OCI-LY7 (cell line): ENCODE measurements around the gene ZBTB16. TPM values are rescaled to one million over a fixed set of nuclear protein-coding genes. Genes with fewer than 3 reads are reported as not detected.

Source experiments
- BruUV-seq: library from RNA; stranded (reverse); fragments of 400-500 nt; replicated peaks from 2 replicates; lab custom pipeline; 2021; lab: Mats Ljungman, UMichigan
- CTCF ChIA-PET: fragments of 300-600 bp; sonication (Branson Sonifier 250); formaldehyde crosslinking; loops from one replicate; lab custom pipeline; 2022; ENCODE audit warnings: antibody characterized with exemption; ENCODE audit not compliant: unreplicated experiment; lab: Charles Lee
- POLR2A ChIA-PET: fragments of 300-600 bp; sonication (Branson Sonifier 250); formaldehyde crosslinking; loops from one replicate; lab custom pipeline; 2022; ENCODE audit warnings: antibody characterized with exemption; lab: Charles Lee
- DNase-seq: peaks from one replicate; pipeline ENCODE4 v3.0.0-alpha.2; 2015; ENCODE audit warnings: low spot score
- H2AFZ ChIP-seq: fragments of 200-600 bp; sonication (generic), shearing (Covaris generic); 2 replicates; pipeline ENCODE4 v1.6.1; 2014; ENCODE audit warnings: mild to moderate bottlenecking, antibody characterized with exemption, low read length, moderate library complexity
- H3K27ac ChIP-seq: fragments of 200-600 bp; sonication (generic); 2 replicates; pipeline ENCODE4 v1.5.1; 2014; ENCODE audit warnings: mixed run types, low read depth, mild to moderate bottlenecking, moderate library complexity, low read length, inconsistent platforms; ENCODE audit not compliant: poor library complexity, severe bottlenecking
- H3K36me3 ChIP-seq: fragments of 200-600 bp; sonication (generic); 2 replicates; pipeline ENCODE4 v1.6.1; 2014; ENCODE audit warnings: mild to moderate bottlenecking, antibody characterized with exemption, low read length, moderate library complexity, mixed read lengths; ENCODE audit not compliant: insufficient read depth
- H3K4me1 ChIP-seq: fragments of 200-600 bp; sonication (generic); 2 replicates; pipeline ENCODE4 v1.5.1; 2014; ENCODE audit warnings: mild to moderate bottlenecking, low read length; ENCODE audit not compliant: insufficient read depth, poor library complexity, severe bottlenecking
- H3K4me2 ChIP-seq: fragments of 200-600 bp; sonication (generic); 2 replicates; pipeline ENCODE4 v1.6.1; 2014; ENCODE audit warnings: mild to moderate bottlenecking, low read length
- H3K4me3 ChIP-seq: fragments of 200-600 bp; sonication (generic); 2 replicates; pipeline ENCODE4 v1.5.1; 2014; ENCODE audit warnings: mild to moderate bottlenecking, low read depth, low read length; ENCODE audit not compliant: poor library complexity, severe bottlenecking
- H3K79me2 ChIP-seq: fragments of 200-600 bp; sonication (generic); 2 replicates; pipeline ENCODE4 v1.6.1; 2016; ENCODE audit warnings: low read depth, mild to moderate bottlenecking, low read length, moderate library complexity, mixed read lengths; ENCODE audit not compliant: insufficient read depth
- H3K9me2 ChIP-seq: fragments of 200-600 bp; sonication (generic); 2 replicates; pipeline ENCODE4 v1.6.1; 2016; ENCODE audit warnings: mild to moderate bottlenecking, low read length, mixed read lengths; ENCODE audit not compliant: insufficient read depth
- H3K9me3 ChIP-seq: fragments of 200-600 bp; sonication (generic); 2 replicates; pipeline ENCODE4 v1.6.1; 2014; ENCODE audit warnings: mild to moderate bottlenecking, mixed run types, low read length, mixed read lengths
- H4K20me1 ChIP-seq: fragments of 200-600 bp; sonication (generic); 2 replicates; pipeline ENCODE4 v1.6.1; 2014; ENCODE audit warnings: mild to moderate bottlenecking, antibody characterized with exemption, low read length, moderate library complexity, mixed read lengths; ENCODE audit not compliant: insufficient read depth
- CTCF ChIP-seq: fragments of 200-600 bp; sonication (generic); conservative IDR thresholded peaks from 2 replicates; pipeline ENCODE4 v1.5.1; 2014; ENCODE audit warnings: mild to moderate bottlenecking, antibody characterized with exemption, low read length, moderate library complexity, mixed read lengths
- EZH2phosphoT487 ChIP-seq: fragments of 200-600 bp; sonication (generic); IDR thresholded peaks from 2 replicates; pipeline ENCODE4 v1.6.1; 2018; ENCODE audit warnings: low read depth, borderline replicate concordance, mild to moderate bottlenecking, mixed run types, antibody characterized with exemption, low read length, moderate library complexity, mixed read lengths
- intact Hi-C: fragments of 100-400 bp; cut with micrococcal nuclease; formaldehyde crosslinking; loops from one replicate; pipeline ENCODE4 v1.10.0; 2022; ENCODE audit not compliant: unreplicated experiment
- total RNA-seq, 2 experiments: library from RNA; depleted of rRNA in 1 of 2; stranded (reverse); fragments of >200 nt in 1 of 2; shearing (Covaris generic) in 1 of 2; gene quantifications; 2 replicates each; pipeline ENCODE4 v1.2.3, GENCODE V29; 2014 to 2022

Gene ZBTB16
- total RNA-seq, 2 experiments from 2014 or later: not detected

GRCh38 chr11:114195151-114195550, 135.6 kb downstream of the ZBTB16 start:
- intact Hi-C loops: no loop called here
- POLR2A ChIA-PET: interaction anchor here (1.1 to 3.2 kb wide), 2 partner anchors 12 to 18 kb away, joined by 4 to 8 read pairs; no protein-coding TSS in a partner anchor
- no TSS peak for BruUV-seq

GRCh38 chr11:114195981-114196731, 136.6 kb downstream of the ZBTB16 start:
- Histone ChIP-seq H3K9me3 (no peaks in the 10 kb centered on the region; the same call in 1 of the 2 replicates), H3K79me2 (no peaks in the 10 kb centered on the region), H3K36me3 (no peaks in the 10 kb centered on the region), H3K4me1 (peaks cover 12% of the 10 kb centered on the region), H4K20me1 (no peaks in the 10 kb centered on the region), H3K27ac (no peak overlapping the region), H3K4me2 (no peak overlapping the region), H2AFZ (no peak overlapping the region), H3K9me2 (no peaks in the 10 kb centered on the region), H3K4me3 (no peak overlapping the region)
- ChIA-PET CTCF (interaction anchor here (0.6 kb wide), 1 partner anchor 8 kb away, joined by 3 read pairs; no protein-coding TSS in a partner anchor), POLR2A (interaction anchor here (1.0 to 1.1 kb wide), 2 partner anchors 10 to 19 kb away, joined by 4 read pairs; no protein-coding TSS in a partner anchor)
- TF ChIP-seq CTCF (peak; percentile 60), EZH2phosphoT487 (no peak)
- BruUV-seq: no TSS peak
- DNase-seq: peak; percentile 45
- intact Hi-C loops: no loop called here

More at GRCh38 chr11:114195151-114195550, 135.6 kb downstream of the ZBTB16 start:
- no peaks in the 10 kb centered on the region for H4K20me1 ChIP-seq
- no peaks in the 10 kb centered on the region for H3K36me3 ChIP-seq
- no peak overlapping the region for H3K4me2 ChIP-seq
- no peaks in the 10 kb centered on the region for H3K79me2 ChIP-seq
- H2AFZ ChIP-seq: no peak overlapping the region
- H3K4me1 ChIP-seq: peaks cover 12% of the 10 kb centered on the region
- peaks cover 5% of the 10 kb centered on the region; the same call in 1 of the 2 replicates for H3K9me3 ChIP-seq
- H3K9me2 ChIP-seq: no peaks in the 10 kb centered on the region
- CTCF ChIA-PET: no interaction called here
- no peak overlapping the region for H3K4me3 ChIP-seq
- no peak for DNase-seq
- TF ChIP-seq CTCF: no peak
- TF ChIP-seq EZH2phosphoT487: no peak
- no peak overlapping the region for H3K27ac ChIP-seq
